Measurements from ENCODE around the gene ZNF664.

DNA sequence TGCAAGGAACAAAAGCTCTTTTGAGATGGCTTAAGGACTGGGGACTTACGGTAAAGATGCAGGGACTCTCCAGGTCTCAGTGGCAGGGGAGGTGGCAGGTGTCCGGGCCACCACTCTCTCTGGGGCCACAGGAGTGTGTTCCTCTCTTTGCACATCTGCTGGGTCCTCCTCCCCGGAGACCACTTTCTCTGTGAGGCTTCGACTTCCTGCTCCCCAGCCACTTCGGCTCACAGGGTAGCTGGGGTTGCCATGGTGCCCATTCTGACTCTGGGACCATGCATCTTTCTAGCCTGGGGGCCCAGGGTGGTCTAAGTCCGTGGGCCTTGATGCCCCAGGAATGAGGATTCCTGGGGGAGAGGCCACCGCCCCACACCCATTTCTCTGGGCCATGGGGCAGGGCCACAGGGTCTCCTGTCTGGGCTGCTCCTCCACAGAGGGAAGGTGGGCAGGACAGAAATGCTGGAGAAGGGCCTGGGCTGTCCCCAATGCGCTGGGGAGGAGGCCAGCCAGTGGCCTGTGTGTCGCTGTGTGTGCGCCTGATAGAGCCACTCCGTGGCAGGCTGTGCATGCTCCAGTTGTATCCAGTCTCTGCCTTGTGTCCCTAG, 38.9 kb upstream of the ZNF664 start:
- TF ChIP-seq, protein P1, sequence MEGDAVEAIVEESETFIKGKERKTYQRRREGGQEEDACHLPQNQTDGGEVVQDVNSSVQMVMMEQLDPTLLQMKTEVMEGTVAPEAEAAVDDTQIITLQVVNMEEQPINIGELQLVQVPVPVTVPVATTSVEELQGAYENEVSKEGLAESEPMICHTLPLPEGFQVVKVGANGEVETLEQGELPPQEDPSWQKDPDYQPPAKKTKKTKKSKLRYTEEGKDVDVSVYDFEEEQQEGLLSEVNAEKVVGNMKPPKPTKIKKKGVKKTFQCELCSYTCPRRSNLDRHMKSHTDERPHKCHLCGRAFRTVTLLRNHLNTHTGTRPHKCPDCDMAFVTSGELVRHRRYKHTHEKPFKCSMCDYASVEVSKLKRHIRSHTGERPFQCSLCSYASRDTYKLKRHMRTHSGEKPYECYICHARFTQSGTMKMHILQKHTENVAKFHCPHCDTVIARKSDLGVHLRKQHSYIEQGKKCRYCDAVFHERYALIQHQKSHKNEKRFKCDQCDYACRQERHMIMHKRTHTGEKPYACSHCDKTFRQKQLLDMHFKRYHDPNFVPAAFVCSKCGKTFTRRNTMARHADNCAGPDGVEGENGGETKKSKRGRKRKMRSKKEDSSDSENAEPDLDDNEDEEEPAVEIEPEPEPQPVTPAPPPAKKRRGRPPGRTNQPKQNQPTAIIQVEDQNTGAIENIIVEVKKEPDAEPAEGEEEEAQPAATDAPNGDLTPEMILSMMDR (conservative IDR thresholded peaks at IDR 0.05): no peak
- TF ChIP-seq EZH2 (IDR thresholded peaks at IDR 0.05; ENCODE audit: low read depth): no peak
